Measurements from ENCODE around the gene TRAPPC3L. TPM values are rescaled to one million over a fixed set of nuclear protein-coding genes. Genes with fewer than 3 reads are reported as not detected.

The TRAPPC3L gene
- total and polyA plus RNA-seq, 10 donors: 0.33 to 6.3 (median 2.9) TPM

DNA sequence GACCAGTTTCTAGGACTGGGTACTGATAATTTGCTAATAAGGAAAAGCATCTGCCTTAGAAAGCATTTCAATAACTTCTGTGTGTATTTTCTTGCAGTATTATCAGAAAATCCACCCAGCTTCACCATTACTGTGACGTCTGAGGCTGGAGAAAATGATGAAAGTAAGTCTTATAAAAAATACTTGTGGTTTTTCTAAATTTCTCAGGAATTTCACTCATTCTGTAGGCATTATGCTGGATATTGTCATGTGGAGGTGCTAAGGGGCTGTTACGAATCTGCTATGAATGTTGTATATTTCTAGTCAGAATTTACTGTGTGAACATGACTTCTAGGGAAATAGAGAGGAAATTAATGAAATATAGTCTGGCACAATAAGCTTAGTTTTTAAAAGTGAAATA lies 34.7 kb upstream of the TRAPPC3L start:
- Histone ChIP-seq H3K9me3 (no peaks in the 10 kb centered on the region), H3K27me3 (replicated peaks in 1 of 7) (no peaks in the 10 kb centered on the region), H3K4me1 (peaks cover 0 to 43% (median 17%) of the 10 kb centered on the region in 6 donors), H3K4me3 (no peak overlapping the region), H3K27ac (no peak overlapping the region), H3K36me3 (peaks cover 0 to 91% (median 22%) of the 10 kb centered on the region in 6 donors)
- WGBS, 5 donors: 82 to 96% (median 85%) methylated on average over 2 of the region's 2 CpGs
- TF ChIP-seq POLR2A (IDR thresholded peaks at IDR 0.05): no peak
- TF ChIP-seq POLR2AphosphoS5 (IDR thresholded peaks at IDR 0.05): no peak
- TF ChIP-seq, protein P1, sequence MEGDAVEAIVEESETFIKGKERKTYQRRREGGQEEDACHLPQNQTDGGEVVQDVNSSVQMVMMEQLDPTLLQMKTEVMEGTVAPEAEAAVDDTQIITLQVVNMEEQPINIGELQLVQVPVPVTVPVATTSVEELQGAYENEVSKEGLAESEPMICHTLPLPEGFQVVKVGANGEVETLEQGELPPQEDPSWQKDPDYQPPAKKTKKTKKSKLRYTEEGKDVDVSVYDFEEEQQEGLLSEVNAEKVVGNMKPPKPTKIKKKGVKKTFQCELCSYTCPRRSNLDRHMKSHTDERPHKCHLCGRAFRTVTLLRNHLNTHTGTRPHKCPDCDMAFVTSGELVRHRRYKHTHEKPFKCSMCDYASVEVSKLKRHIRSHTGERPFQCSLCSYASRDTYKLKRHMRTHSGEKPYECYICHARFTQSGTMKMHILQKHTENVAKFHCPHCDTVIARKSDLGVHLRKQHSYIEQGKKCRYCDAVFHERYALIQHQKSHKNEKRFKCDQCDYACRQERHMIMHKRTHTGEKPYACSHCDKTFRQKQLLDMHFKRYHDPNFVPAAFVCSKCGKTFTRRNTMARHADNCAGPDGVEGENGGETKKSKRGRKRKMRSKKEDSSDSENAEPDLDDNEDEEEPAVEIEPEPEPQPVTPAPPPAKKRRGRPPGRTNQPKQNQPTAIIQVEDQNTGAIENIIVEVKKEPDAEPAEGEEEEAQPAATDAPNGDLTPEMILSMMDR (IDR thresholded peaks at IDR 0.05 in 8 of 11, conservative IDR thresholded peaks at IDR 0.05 in 3 of 11): no peak
- intact Hi-C loops (cut with DNase I; ENCODE audit: low total_unique reads): no loop called here
- DNase-seq: no peak

DNA sequence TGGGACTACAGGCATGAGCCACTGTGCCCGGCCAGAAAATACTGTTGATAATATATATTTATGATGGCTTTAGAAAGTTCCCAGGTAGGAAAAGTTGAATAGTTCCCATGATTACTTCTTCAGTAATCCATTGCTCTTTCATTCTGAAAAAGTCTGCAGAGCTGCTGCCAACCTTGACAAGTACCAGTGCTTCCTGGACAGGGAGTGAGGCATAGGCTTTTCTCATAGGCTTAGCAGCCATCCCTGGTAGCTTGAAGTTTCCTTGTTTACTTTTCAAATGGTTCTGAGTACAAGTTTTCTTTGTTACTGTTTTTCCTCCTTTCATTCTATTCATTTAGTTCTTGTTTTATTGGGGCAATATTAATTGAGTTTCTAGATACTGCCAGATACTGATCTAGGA lies 33.7 kb upstream of the TRAPPC3L start:
- intact Hi-C loops (cut with DNase I; ENCODE audit: low total_unique reads): no loop called here
- WGBS, 5 donors: 88 to 96% (median 94%) methylated on average over 1 of the region's 1 CpG
- Histone ChIP-seq H3K9me3 (no peaks in the 10 kb centered on the region), H3K36me3 (peaks cover 0 to 90% (median 16%) of the 10 kb centered on the region in 6 donors), H3K4me1 (peaks cover 0 to 52% (median 20%) of the 10 kb centered on the region in 6 donors), H3K27me3 (replicated peaks in 1 of 7) (no peaks in the 10 kb centered on the region), H3K4me3 (no peak overlapping the region), H3K27ac (no peak overlapping the region)
- DNase-seq: no peak
- no peak for TF ChIP-seq POLR2A (IDR thresholded peaks at IDR 0.05)
- no peak for TF ChIP-seq POLR2AphosphoS5 (IDR thresholded peaks at IDR 0.05)
- TF ChIP-seq, protein P1 (IDR thresholded peaks at IDR 0.05 in 8 of 11, conservative IDR thresholded peaks at IDR 0.05 in 3 of 11): no peak

DNA sequence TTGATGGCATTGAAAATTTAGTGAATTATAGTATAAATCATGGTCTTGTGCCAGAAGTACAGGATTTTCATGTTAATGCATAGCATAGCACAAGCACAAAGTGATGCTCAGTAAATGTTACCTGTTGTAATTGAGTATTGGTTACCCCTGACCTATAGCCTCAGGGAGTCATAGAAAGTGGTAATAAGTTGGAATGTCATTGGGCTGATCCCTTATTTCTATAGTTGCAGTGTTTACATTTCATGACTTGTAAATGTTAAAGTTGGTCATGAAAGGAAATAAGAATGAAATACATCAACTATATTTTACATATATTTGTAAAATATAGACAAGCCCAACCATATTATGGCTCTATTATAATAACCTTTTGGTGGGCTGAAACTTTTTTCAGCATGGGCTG lies 32.9 kb upstream of the TRAPPC3L start:
- no peaks in the 10 kb centered on the region for H3K27me3 ChIP-seq (replicated peaks in 1 of 7)
- intact Hi-C loops (cut with DNase I; ENCODE audit: low total_unique reads): no loop called here
- H3K4me3 ChIP-seq: no peak overlapping the region
- H3K36me3 ChIP-seq: peaks cover 0 to 85% (median 14%) of the 10 kb centered on the region in 6 donors
- H3K9me3 ChIP-seq: no peaks in the 10 kb centered on the region
- TF ChIP-seq POLR2AphosphoS5 (IDR thresholded peaks at IDR 0.05): no peak
- H3K27ac ChIP-seq: no peak overlapping the region
- no peak for DNase-seq
- H3K4me1 ChIP-seq: peaks cover under 1 to 60% (median 28%) of the 10 kb centered on the region in 6 donors

DNA sequence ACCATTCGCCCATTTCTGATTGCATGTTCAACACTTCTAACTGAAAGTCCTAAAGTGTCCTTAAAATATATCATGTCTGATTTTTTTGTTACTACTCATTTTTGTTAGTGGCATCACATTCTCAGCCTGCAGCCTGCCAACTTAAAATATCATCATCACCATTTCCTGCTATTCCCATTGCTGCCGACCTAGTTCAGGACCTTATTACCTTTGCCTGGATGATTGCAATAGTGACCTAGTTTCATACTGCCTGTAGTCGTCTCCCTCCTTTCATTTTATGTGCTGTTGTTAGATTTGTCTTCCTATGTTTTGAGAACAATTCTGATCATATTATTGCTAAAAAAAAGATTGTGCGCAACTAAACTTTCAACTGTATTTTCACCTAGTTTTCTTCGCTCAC lies 32.0 kb upstream of the TRAPPC3L start:
- no peak for TF ChIP-seq POLR2A (IDR thresholded peaks at IDR 0.05)
- TF ChIP-seq POLR2AphosphoS5 (IDR thresholded peaks at IDR 0.05): no peak
- TF ChIP-seq, protein P1 (IDR thresholded peaks at IDR 0.05 in 8 of 11, conservative IDR thresholded peaks at IDR 0.05 in 3 of 11): no peak
- no peaks in the 10 kb centered on the region for H3K9me3 ChIP-seq
- H3K27ac ChIP-seq: no peak overlapping the region
- no peaks in the 10 kb centered on the region for H3K27me3 ChIP-seq (replicated peaks in 1 of 7)
- DNase-seq: no peak
- intact Hi-C loops (cut with DNase I; ENCODE audit: low total_unique reads): no loop called here
- H3K4me3 ChIP-seq: no peak overlapping the region
- peaks cover 7 to 69% (median 36%) of the 10 kb centered on the region in 6 donors for H3K4me1 ChIP-seq
- WGBS, 5 donors: 78 to 91% (median 86%) methylated on average over 5 of the region's 5 CpGs
- peaks cover 0 to 79% (median 14%) of the 10 kb centered on the region in 6 donors for H3K36me3 ChIP-seq

DNA sequence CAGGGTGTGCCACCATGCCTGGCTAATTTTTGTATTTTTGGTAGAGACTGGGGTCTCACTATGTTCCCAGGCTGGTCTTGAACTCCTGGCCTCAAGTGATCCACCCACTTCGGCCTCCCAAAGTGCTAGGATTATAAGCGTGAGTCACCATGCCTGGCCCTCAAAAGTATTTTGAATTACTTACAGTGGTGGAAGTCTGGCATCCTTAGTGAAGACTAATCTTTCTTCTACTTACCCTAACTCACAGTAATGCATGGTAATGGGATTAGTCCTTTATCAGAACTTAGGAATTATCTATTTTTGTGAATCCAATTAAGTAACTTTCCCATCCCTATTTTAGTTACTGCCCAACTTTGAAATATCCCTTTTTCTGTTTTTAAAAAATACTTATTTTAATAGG lies 29.7 kb upstream of the TRAPPC3L start:
- intact Hi-C loops (cut with DNase I; ENCODE audit: low total_unique reads): no loop called here
- no peak for TF ChIP-seq POLR2A (IDR thresholded peaks at IDR 0.05)
- TF ChIP-seq, protein P1 (IDR thresholded peaks at IDR 0.05 in 8 of 11, conservative IDR thresholded peaks at IDR 0.05 in 3 of 11): no peak
- TF ChIP-seq POLR2AphosphoS5 (IDR thresholded peaks at IDR 0.05): no peak
- WGBS, 5 donors: 94 to 98% (median 97%) methylated on average over 2 of the region's 2 CpGs
- Histone ChIP-seq H3K27me3 (replicated peaks in 1 of 7) (no peaks in the 10 kb centered on the region), H3K36me3 (peaks cover 0 to 57% (median 9%) of the 10 kb centered on the region in 6 donors), H3K4me3 (no peak overlapping the region), H3K4me1 (peaks cover 7 to 84% (median 48%) of the 10 kb centered on the region in 6 donors), H3K9me3 (no peaks in the 10 kb centered on the region), H3K27ac (no peak overlapping the region)
- no peak for DNase-seq
